NCI-H1105 treated with DMSO at 0.1 percent for 48 hours (cell line): ENCODE results near the gene UBXN10.

ENCODE experiments used
- DNase-seq: peaks from one replicate; lab custom pipeline; 2025; lab: John Stamatoyannopoulos, UW

UBXN10 gene

GRCh38 chr1:20151906-20152598 lies 33.8 kb upstream of the UBXN10 start:
- peak; percentile 65 for DNase-seq

DNA sequence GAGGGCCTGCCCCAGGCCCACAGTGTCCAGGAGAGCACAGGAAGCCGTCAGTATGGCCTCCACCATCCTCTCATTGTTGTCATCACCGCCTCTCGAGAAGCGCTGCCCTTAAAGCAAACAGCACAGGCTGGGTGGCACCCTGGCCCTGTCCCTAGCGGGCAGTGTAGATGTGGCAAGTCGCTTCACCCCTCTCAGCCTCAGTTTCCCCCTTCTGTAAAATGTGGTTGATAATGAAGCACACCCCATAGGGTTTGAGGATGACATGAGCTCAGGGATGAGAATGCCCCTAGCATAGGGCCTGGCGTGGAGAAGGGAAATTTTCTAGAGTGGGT lies 33.3 kb upstream of the UBXN10 start:
- DNase-seq: no peak

DNA sequence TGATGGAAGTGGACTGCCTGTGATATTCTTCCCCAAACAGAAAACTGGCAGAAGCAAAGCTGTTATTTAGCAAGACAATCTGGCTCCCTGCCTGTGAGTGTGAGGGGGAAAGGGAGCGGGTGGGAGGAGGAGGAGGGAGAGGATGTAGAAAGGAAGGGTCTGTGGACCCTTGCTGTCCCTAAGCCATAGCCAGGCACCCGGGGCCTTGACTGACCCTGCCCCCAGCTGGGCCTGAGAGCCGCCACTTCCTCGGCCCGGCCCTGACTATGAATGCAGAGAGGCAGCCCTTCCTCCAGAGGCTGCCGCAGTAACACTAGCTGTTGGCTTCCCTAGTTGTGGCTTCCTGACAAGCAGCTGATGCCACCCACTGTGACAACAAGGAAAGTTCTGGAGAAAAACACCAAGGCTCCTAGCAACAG lies 32.9 kb upstream of the UBXN10 start:
- DNase-seq: no peak

DNA sequence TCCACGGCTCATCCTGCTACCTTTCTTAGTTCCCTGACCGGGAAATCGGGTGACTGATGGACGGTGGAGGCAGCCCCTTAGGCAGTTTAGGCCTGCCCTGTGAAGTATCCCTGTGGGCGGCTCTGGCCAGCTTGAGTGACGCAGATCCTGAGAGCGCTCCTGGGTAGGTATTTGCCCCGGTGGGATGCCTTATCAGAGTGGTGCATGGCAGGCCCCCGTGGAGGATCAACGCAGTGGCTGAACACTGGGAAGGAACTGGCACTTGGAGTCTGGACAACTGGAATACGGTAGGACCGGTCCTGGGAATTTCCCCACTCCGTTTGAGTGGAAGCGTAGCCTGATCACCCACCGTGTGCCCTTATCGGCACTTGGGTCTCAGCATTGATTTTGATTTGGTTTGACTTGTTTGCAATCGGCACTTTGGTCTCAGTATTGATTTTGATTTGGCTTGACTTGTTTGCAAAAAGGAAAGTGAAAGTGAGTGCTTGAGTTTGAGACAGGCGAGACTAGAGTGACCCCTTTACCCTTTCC lies 31.5 kb upstream of the UBXN10 start:
- DNase-seq: no peak

DNA sequence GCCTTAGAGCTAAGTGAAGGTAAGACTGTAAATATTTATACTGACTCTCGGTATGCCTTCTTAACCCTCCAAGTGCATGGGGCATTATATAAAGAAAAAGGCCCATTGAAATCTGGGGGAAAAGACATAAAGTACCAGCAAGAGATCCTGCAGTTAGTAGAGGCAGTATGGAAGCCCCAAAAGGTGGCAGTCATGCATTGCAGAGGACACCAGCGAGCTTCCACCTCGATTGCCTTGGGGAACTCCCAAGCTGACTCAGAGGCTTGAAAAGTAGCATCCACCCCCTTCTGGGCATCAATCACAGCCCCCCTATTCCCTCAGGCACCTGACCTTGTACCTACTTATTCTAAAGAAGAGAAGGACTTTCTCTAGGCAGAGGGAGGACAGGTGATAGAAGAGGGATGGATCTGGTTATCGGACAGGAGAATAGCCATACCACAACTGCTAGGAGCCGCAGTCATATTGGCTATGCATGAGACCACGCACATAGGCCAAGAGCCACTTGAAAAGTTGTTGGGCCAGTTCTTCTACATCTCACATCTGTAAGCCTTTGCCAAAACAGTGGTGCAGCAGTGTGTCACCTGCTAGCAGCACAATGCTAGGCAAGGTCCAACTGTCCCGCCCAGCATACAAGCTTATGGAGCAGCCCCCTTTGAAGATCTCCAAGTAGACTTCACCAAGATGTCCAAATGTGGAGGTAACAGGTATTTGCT lies 27.4 kb upstream of the UBXN10 start:
- DNase-seq: no peak

GRCh38 chr1:20160034-20160433 lies 25.9 kb upstream of the UBXN10 start:
- no peak for DNase-seq

DNA sequence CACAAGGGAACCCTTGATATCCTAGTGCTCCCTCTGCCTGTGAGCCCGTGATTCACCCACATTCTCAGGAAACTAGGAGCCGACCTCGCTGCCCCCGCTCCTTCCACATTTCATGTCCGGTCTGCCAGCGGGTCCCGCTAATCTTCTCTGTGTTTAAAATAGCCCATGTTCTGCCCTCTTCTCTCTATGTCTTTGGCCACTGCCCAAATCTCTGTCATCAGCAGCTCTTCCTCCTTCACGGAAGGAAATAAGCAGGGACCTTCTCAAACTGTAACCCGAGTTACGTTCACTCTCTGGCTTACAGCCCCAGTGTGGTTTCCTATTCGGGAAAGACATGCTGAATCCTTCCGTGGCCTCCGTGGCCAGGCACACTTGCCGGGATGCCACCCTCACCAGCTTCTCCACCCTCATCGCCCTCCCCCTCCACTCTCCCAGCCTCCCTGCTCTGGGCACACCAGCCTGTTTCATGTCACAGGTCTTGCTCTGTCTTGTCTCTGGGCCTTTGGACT lies 21.1 kb upstream of the UBXN10 start:
- DNase-seq: no peak

DNA sequence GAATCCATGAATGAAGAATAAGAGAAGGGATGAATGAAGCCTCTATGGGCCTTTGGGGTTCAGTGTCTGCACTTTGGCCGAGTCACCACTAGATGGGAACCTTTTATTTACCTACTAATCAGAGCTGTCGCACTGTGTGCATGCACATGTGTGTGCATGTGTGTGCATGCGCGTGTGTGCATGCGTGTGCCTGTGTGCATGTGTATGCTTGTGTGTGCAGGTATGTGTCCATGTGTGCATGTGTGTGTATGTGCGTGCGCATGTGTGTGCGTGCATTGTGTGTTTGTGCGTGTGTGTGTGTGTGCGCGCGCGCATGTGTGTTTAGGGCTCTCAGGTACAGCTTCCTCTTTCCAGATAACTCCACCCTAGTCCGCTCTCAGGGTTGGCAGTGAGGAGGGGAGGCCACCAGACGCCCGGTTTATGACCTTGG lies 20.4 kb upstream of the UBXN10 start:
- no peak for DNase-seq

DNA sequence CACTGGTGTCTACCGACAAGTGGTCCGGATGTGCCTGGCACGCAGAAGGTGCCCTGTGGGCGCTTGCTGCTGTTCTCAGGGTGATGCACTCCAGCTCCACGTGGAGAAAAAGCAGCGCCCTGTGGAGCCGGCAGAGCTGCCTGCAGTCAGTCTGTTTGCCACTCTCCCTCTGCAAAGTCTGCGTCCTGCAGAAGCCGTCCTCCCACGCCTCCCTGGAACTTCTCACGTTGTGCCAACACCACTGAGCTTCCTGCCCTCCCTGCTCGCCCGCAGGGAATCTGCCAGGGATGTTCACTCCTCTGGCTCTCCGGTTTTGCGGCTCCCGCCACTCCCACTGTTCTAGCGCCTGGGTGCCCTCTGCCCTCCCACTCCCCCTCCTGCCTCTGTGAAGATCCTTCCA lies 19.8 kb upstream of the UBXN10 start:
- DNase-seq: no peak

DNA sequence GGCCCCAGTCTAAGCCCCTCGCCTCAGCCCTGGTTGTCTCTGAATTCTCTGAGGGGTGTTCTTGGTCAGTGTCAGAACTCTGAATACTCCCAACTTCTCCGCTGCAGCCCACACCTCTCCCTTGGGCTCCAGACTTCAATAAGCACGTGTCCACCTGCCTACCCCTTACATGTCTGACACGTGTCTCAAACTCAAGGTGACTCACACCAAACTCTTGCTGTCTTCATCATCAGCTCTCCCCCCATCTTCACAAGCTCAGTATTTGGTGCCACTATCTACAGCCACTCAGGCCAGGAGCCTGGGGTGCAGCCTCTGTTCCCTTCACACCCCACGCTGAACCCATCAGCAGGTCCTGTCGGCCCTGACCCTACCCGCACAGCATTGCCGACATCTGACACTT lies 18.8 kb upstream of the UBXN10 start:
- DNase-seq: no peak

- DNase-seq: no peak
These were observed 17.1 kb upstream of the UBXN10 start for GRCh38 chr1:20168564-20169491.

GRCh38 chr1:20169932-20170331 lies 16.0 kb upstream of the UBXN10 start:
- no peak for DNase-seq

- no peak for DNase-seq
These were observed 13.8 kb upstream of the UBXN10 start for GRCh38 chr1:20172033-20172590.

DNA sequence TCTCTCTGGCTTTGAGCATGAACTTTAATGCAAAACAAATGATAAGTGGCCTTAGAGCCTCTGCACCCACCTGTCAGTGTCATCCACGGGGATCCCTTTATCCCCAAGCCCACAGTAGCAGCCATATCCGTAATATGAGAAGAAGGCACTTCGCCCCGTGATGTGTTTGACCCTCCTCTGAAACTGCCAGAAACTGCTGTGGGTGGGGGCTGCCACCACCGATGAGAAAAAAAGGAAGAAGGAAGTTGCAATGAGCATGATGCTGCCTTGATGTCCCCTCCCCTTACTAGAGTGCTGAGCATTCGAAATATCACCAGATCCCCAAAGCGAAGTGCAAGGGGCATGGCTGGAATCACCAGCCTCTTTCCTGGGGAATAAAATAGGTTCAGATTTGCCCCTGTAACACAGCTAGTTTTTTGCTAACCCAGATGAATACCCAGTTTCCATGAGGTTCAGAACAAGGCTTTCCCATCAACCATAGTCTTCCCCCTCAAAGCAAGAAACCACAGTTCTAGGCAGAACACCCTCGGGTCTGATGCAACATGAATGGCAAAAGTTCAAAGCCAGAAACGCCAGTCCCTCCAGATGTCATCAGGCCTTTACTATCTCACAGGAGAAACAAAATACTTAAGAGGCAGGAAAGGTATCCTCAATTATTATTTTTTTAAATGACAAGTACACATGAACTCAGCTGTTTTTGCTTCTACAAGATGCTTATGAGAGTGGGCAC lies 10.8 kb upstream of the UBXN10 start:
- no peak for DNase-seq

- DNase-seq: no peak
These were observed 7.1 kb upstream of the UBXN10 start for GRCh38 chr1:20178634-20179370.

- no peak for DNase-seq
These were observed 6.3 kb upstream of the UBXN10 start for GRCh38 chr1:20179371-20180128.

GRCh38 chr1:20180129-20180843 lies 5.6 kb upstream of the UBXN10 start:
- DNase-seq: no peak

GRCh38 chr1:20180844-20181207 lies 5.1 kb upstream of the UBXN10 start:
- no peak for DNase-seq

GRCh38 chr1:20182415-20182814 lies 3.5 kb upstream of the UBXN10 start:
- no peak for DNase-seq
